GM23338 (cell line): Measurements from ENCODE around the gene CYB561D2. TPM values are rescaled to one million over a fixed set of nuclear protein-coding genes. Genes with fewer than 3 reads are reported as not detected.

Source experiments
- ATAC-seq: fragments of 200-7000 bp; cut with Tn5 transposase; 3 replicates; pipeline ENCODE4 v1.9.1; 2020
- DNase-seq: peaks from one replicate; pipeline ENCODE4 v3.0.0-alpha.2; 2015; ENCODE audit warnings: low spot score
- H2AFZ ChIP-seq: fragments of 200-600 bp; sonication (generic); 2 replicates; pipeline ENCODE4 v1.8.0; 2016; ENCODE audit warnings: antibody characterized with exemption, mild to moderate bottlenecking, moderate library complexity
- H3F3A ChIP-seq: fragments of 200-600 bp; sonication (generic); replicated peaks from 2 replicates; pipeline ENCODE4 v1.8.0; 2017; ENCODE audit warnings: antibody characterized with exemption, mixed run types, low read depth
- H3K27ac ChIP-seq: fragments of 200-600 bp; sonication (generic); 2 replicates; pipeline ENCODE4 v1.6.1; 2016; ENCODE audit warnings: low read depth
- H3K27me3 ChIP-seq: fragments of 200-600 bp; sonication (generic); 2 replicates; pipeline ENCODE4 v1.8.0; 2016; ENCODE audit warnings: mild to moderate bottlenecking, mixed run types, moderate library complexity; ENCODE audit not compliant: insufficient read depth
- H3K36me3 ChIP-seq: fragments of 200-600 bp; sonication (generic); 2 replicates; pipeline ENCODE4 v1.8.0; 2016; ENCODE audit warnings: mild to moderate bottlenecking; ENCODE audit not compliant: insufficient read depth
- H3K4me1 ChIP-seq: fragments of 200-600 bp; sonication (generic); 2 replicates; pipeline ENCODE4 v1.8.0; 2016; ENCODE audit warnings: mild to moderate bottlenecking, moderate library complexity; ENCODE audit not compliant: insufficient read depth
- H3K4me2 ChIP-seq: fragments of 200-600 bp; sonication (generic); 2 replicates; pipeline ENCODE4 v1.7.1; 2017; ENCODE audit warnings: mixed run types
- H3K4me3 ChIP-seq: fragments of 200-600 bp; sonication (generic); 2 replicates; pipeline ENCODE4 v1.6.1; 2016; ENCODE audit warnings: mixed run types
- H3K79me2 ChIP-seq: fragments of 200-600 bp; sonication (generic); replicated peaks from 2 replicates; pipeline ENCODE4 v1.8.0; 2017; ENCODE audit warnings: mild to moderate bottlenecking; ENCODE audit not compliant: insufficient read depth
- H3K9me2 ChIP-seq: fragments of 200-600 bp; sonication (generic); 2 replicates; pipeline ENCODE4 v1.8.0; 2017; ENCODE audit not compliant: insufficient read depth
- H4K20me1 ChIP-seq: fragments of 200-600 bp; sonication (generic); replicated peaks from 2 replicates; pipeline ENCODE4 v1.8.0; 2017; ENCODE audit warnings: mild to moderate bottlenecking; ENCODE audit not compliant: insufficient read depth
- H3K27ac Mint-ChIP-seq: 2 replicates; pipeline ENCODE4 v1.8.0; 2020; ENCODE audit warnings: inconsistent platforms, mild to moderate bottlenecking, moderate library complexity, mixed read lengths
- H3K27me3 Mint-ChIP-seq: 3 replicates; pipeline ENCODE4 v1.8.0; 2022; ENCODE audit warnings: low read depth, mild to moderate bottlenecking, moderate library complexity, mixed read lengths, inconsistent platforms; ENCODE audit not compliant: insufficient read depth, poor library complexity
- H3K36me3 Mint-ChIP-seq: 3 replicates; pipeline ENCODE4 v1.8.0; 2021; ENCODE audit warnings: low read depth, mild to moderate bottlenecking, inconsistent platforms, moderate library complexity, mixed read lengths
- H3K4me1 Mint-ChIP-seq: 3 replicates; pipeline ENCODE4 v1.8.0; 2020; ENCODE audit warnings: mild to moderate bottlenecking, inconsistent platforms, mixed read lengths
- H3K4me3 Mint-ChIP-seq: 3 replicates; pipeline ENCODE4 v1.8.0; 2021; ENCODE audit warnings: moderate library complexity, mild to moderate bottlenecking, inconsistent platforms, mixed read lengths
- H3K9me3 Mint-ChIP-seq: 3 replicates; pipeline ENCODE4 v1.8.0; 2020; ENCODE audit warnings: moderate library complexity, mild to moderate bottlenecking, inconsistent platforms, mixed read lengths
- CREB1 ChIP-seq: fragments of 250-450 bp; sonication (Bioruptor Pico); IDR thresholded peaks from 2 replicates; pipeline ENCODE4 v1.5.0; 2020; ENCODE audit warnings: low read depth, mild to moderate bottlenecking, moderate library complexity
- CTCF ChIP-seq, 2 experiments: fragments of 200-600 bp in 1 of 2; sonication (generic) in 1 of 2; conservative IDR thresholded peaks; 2 replicates each; pipeline versions ENCODE4 v1.5.1 to v1.6.1; 2016 to 2017; ENCODE audit warnings: antibody characterized with exemption in 2 of 2, low read depth in 2 of 2, mild to moderate bottlenecking in 2 of 2, moderate library complexity in 1 of 2
- ETS1 ChIP-seq: IDR thresholded peaks from 2 replicates; pipeline ENCODE4 v1.6.1; 2016; ENCODE audit warnings: antibody characterized with exemption
- EZH2 ChIP-seq: fragments of 200-600 bp; sonication (generic); IDR thresholded peaks from one replicate; pipeline ENCODE4 v1.8.0; 2017; ENCODE audit warnings: antibody characterized with exemption, mild to moderate bottlenecking, low read depth; ENCODE audit not compliant: unreplicated experiment
- EZH2phosphoT487 ChIP-seq: fragments of 200-600 bp; sonication (generic); IDR thresholded peaks from one replicate; pipeline ENCODE4 v1.8.1; 2018; ENCODE audit warnings: antibody characterized with exemption; ENCODE audit not compliant: unreplicated experiment
- JUNB ChIP-seq: IDR thresholded peaks from one replicate; pipeline ENCODE4 v1.6.1; 2016; ENCODE audit warnings: antibody characterized with exemption; ENCODE audit not compliant: unreplicated experiment
- POLR2AphosphoS5 ChIP-seq: IDR thresholded peaks from 2 replicates; pipeline ENCODE4 v1.6.1; 2016; ENCODE audit warnings: antibody characterized with exemption, low read depth
- REST ChIP-seq: IDR thresholded peaks from one replicate; pipeline ENCODE4 v1.6.1; 2018; ENCODE audit warnings: antibody characterized with exemption; ENCODE audit not compliant: unreplicated experiment
- STAT1 ChIP-seq: IDR thresholded peaks from one replicate; pipeline ENCODE4 v1.6.1; 2016; ENCODE audit warnings: antibody characterized with exemption; ENCODE audit not compliant: unreplicated experiment
- ZNF114 ChIP-seq: fragments of 250-450 bp; sonication (Bioruptor Pico); IDR thresholded peaks from 2 replicates; pipeline ENCODE4 v1.5.0; 2020; ENCODE audit warnings: mild to moderate bottlenecking, moderate library complexity
- ZNF331 ChIP-seq: fragments of 250-450 bp; sonication (Bioruptor Pico); IDR thresholded peaks from 2 replicates; pipeline ENCODE4 v1.5.0; 2020; ENCODE audit warnings: low read depth, mild to moderate bottlenecking, moderate library complexity
- ZNF462 ChIP-seq: fragments of 250-450 bp; sonication (Bioruptor Pico); IDR thresholded peaks from 2 replicates; pipeline ENCODE4 v1.5.0; 2020; ENCODE audit warnings: mild to moderate bottlenecking, moderate library complexity
- polyA plus RNA-seq: library from polyadenylated mRNA; unstranded; fragments of >200 nt; fragmentation: Nextera tagmentation; extraction: Ambion mirVana; gene quantifications from 2 replicates; pipeline ENCODE4 v1.2.1, GENCODE V29; 2016
- total RNA-seq: library from RNA; depleted of rRNA; stranded (reverse); fragments of >200 nt; shearing (Covaris generic); gene quantifications from 2 replicates; pipeline ENCODE4 v1.2.3, GENCODE V29; 2014

Gene CYB561D2
- total and polyA plus RNA-seq, 2 experiments from 2014 or later = 10.1 to 18.2 TPM

- Histone ChIP-seq H3K27ac (no peak overlapping the region), H3K4me2 (no peak overlapping the region), H3K36me3 (no peaks in the 10 kb centered on the region), H3K4me3 (no peak overlapping the region), H3K79me2 (no peaks in the 10 kb centered on the region), H3F3A (no peaks in the 10 kb centered on the region), H3K9me2 (no peaks in the 10 kb centered on the region), H3K4me1 (no peaks in the 10 kb centered on the region), H3K27me3 (no peaks in the 10 kb centered on the region), H4K20me1 (no peaks in the 10 kb centered on the region), H2AFZ (no peak overlapping the region)
- ATAC-seq = no peak
- Mint-ChIP-seq H3K9me3 (no peaks in the 10 kb centered on the region; the same call in 2 of the 3 replicates), H3K27ac (no peak overlapping the region), H3K27me3 (peaks cover 21% of the 10 kb centered on the region), H3K36me3 (no peaks in the 10 kb centered on the region; the same call in 2 of the 3 replicates), H3K4me1 (peaks cover 11% of the 10 kb centered on the region), H3K4me3 (no peak overlapping the region)
- no peak for TF ChIP-seq ZNF114 (CRISPR knock-in tag)
- no peak for TF ChIP-seq CTCF (conservative IDR thresholded peaks at IDR 0.05; ENCODE audit: low read depth in 2 of 2)
- no peak for TF ChIP-seq ZNF331 (CRISPR knock-in tag)
- TF ChIP-seq POLR2AphosphoS5 = no peak
- no peak for TF ChIP-seq EZH2phosphoT487
- TF ChIP-seq CREB1 (CRISPR knock-in tag) = no peak
- TF ChIP-seq JUNB = no peak
- no peak for TF ChIP-seq STAT1
- no peak for TF ChIP-seq ZNF462 (CRISPR knock-in tag)
- no peak for TF ChIP-seq EZH2
- no peak for TF ChIP-seq ETS1
- no peak for TF ChIP-seq REST
- DNase-seq = no peak
Observed at GRCh38 chr3:50380405-50381085, 29.9 kb downstream of the CYB561D2 start.
